ENCODE measurements around the gene UTF1.
"Not testable (repeated sequence)": the region's sequence is repeated elsewhere in the genome, so short reads cannot be mapped to it uniquely, and the experiment has no call there.

The UTF1 gene

DNA sequence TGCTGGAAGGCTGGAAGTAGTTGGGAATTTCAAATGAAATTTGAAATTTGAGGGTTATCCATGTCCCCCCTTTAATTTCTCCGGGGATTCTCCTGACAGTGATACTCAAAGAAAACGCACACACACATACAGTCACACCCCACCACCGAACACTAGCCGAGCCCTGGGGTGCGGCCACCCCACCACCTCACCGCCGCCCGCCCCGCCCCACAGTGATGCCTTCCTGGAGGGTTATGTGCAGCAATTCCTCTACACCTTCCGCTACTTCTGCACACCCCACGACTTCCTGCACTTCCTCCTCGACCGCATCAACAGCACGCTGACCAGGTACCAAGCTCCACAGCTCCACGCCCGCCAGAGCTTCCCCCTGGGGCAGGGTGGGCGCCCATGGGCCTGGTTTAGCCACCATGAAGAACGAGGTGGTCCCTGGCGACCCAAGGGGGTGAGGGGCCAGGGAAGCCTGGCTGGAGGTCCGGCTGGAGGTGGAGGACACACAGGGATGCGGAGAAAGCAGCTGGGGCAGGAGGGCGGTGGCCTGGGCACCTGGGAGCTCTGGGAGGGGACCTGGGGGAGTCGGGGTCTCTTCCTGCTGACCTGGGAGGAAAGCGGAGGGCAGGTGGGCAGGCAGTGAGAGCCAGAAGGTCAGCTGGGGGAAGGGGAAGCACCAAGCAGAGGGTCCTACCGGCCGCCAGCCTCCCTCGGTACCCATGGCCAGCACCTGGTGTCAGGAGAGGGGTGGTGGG is 19.4 kb upstream of the UTF1 start:
- DNase-seq: no peak

DNA sequence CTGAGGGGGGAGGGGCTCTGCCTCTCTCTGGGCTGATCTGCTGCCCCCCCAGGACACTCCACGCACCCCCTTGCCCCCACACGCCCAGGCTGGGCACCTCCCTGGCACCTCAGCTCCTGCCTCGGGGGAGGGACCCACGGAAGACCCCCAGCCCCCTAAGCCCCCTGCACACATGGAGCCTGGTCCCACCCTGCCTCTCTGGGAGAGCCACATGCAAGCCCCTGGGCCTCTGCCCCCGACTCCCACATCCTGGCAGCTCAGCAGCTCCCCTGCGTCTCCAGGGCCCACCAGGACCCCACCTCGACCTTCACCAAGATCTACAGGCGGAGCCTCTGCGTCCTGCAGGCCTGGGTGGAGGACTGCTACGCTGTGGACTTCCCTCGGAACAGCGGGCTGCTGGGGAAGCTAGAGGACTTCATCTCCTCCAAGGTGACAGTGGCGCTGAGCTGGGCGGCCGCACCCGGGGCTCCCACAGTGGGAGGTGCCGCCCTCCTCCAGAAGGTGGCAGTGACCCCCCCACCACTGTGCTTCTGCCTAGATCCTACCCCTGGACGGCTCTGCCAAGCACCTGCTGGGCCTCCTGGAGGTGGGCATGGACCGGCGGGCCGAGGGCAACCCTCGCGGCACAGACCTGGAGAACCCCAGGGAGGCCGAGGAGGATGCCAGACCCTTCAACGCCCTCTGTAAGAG is 18.7 kb upstream of the UTF1 start:
- DNase-seq: no peak

DNA sequence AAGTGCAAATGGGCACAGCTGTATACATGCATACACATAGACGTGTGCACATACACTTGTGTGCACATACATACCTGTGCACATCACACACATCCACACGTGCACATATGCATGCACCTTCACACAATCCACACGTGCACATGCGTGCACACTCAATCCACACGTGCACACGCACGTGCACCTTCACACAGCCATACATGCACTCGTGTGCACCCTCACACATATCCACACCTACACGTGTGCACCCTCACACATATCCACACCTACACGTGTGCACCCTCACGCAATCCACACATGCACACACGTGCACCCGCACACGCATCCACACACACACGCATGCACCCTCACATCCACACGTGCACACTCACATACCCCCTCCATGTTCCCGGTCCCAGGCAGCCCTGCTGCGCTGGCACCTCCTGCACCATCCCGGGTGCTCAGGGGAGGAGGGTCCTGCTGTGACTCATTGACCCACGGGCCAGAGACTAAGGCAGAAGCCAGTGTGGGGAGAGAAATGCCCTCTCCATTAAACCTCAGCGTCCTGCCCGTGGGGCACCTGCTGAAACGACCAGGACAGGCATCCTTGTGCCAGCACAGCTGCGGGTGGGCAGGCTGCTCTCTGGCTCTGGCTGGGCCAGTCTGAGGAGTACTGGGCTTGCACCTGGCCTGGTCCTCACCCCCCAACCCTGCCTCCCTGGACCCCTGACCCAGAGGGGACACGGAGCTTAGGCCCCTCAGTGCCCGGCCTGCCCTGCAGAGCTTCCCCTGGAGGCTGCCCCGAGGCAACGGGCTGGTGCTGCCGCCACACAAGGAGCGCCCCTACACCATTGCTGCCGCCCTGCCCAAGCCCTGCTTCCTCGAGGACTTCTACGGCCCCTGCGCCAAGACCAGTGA is 17.8 kb upstream of the UTF1 start:
- no peak for DNase-seq

DNA sequence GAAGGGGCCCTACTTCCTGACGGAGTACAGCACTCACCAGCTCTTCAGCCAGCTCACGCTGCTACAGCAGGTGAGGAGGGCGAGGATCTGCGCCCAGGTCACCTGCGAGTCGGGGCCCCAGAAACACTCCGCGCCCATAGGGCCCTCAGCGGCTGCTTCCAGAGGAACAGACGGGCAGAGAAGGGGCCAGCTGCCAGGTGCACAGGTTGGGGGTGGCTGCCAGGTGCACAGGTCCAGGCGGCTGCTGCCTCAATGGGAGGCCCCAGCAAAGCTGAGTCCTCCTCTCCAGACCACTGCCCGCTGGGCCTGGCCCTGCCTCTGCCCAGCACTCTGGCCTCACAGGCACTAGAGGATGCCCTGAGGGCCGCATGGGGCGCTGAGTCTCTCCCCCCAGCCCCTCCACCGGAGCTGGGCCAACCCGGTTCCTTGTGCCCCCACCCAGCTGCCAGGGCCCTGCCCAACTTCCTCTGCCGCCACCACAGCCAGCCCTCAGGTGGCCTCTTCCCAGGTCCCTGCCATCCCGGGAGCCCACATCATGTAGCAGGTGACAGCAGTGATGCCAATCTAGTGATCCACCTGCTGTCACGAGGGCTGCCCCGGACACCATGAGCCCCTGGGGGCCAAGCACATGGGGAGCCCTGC is 17.0 kb upstream of the UTF1 start:
- no peak for DNase-seq

DNA sequence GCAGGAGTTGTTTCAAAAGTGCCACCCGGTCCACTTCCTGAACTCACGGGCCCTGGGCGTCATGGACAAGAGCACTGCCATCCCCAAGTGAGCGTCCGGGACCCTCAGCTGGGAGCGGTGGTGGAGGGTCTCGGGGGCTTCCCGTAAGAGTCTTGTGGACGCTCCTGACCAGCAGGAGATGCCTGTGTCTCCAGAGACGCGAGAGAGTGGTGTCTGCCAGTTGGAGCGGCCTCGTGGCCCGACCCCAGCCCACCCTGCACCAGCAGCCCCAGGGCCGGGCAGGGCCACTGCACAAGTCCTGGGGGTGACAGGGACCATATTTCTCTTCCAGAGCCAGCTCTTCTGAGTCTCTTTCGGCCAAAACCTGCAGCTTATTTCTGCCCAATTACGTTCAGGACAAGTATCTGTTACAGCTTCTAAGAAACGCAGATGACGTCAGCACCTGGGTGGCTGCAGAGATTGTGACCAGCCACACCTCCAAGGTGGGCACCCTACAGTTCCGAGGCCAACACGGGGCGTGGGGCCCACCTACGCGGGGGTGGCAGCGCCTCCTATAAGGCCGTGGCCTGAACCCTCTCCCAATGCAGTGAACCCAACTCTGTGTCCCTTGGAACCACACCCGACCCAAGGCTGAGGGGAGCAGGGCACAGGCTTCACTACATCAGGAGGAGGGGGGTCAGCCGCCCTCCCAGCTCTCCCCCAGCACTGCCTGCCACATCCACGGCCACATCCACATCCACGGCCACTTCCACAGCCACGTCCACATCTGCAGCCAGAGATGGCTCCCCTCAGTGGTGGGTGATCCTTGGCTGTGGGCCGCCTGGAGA is 16.2 kb upstream of the UTF1 start:
- no peak for DNase-seq

DNA sequence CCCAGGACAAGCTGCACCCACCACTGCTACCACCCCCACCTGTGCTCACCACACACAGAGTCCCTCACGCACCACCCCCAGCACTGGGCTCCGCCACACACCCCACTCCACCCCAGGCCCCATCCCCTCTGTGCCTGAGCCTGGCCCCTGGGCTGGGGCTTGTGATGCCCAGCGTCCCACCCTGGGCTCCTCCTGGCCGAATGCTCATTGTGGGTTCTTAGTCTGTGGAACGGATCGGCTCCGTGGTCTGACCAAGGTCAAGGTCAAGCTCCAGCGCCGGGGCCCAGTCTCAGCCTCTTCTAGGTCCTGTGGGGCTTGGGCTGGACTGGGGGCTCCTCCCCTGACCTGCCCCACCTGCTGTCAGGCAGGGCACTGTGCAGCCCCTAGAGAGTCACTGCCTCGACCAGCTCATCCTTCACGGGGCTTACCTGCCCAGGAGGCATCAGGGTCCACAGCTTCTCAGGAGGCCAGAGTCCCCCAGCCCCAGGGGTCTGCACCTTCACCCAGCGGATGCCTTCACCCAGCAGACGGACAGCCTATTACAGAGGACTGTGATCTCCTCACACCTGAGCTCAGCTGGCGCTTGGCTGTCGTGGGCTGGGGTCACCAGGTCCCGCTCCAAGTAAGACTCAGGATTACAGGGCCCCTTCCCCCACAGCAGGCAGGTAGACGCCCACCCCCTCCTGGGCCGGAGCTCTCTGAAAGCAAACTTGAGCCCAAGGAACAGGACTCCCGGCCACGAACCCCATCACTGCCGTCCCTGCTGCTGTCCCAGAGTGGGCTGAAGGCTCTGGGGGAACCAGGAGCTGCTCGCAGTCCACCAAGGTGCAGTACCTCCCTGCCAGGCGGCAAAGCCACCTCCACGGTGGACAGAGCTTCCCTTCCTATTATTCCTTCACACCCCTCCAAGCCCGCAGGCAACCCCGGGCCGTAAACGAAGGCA is 15.3 kb upstream of the UTF1 start:
- DNase-seq: no peak

DNA sequence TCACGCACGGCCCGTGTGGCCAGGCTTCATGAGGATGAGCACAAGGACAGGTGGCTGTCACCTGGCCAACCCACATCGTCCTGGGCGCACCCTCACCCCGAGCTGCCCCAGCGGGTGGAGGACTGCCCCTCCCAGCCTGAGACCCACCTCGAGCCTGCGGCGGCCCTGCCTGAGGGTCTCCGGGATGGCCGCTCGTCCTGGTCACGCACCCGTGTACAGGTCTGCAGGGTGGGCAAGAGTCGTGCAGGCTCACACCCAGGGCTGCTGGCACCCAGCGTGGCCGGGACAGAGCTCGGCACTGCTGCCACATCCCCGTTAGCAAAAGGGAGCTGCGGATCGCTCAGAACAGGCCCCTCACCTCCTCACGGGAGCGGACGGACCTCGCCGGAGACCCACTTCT is 14.4 kb upstream of the UTF1 start:
- no peak for DNase-seq

DNA sequence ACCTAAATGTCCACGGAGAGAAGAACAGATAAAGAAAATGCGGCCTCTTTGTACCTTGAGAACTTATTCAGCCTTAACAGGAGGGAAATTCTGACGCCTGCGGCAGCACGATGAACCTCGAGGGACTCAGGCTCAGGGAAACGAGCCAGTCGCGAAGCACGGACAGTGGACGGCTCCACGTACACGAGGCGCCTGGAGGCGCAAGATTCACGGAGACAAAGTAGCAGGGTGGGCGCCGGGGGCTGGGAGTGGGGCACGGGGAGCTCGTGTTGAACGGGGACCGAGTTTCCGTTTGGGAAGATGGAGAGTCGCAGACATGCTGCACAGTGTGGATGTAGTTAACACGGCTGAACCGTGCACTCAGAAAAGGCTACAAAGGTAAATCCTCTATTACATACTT is 13.2 kb upstream of the UTF1 start:
- no peak for DNase-seq

DNA sequence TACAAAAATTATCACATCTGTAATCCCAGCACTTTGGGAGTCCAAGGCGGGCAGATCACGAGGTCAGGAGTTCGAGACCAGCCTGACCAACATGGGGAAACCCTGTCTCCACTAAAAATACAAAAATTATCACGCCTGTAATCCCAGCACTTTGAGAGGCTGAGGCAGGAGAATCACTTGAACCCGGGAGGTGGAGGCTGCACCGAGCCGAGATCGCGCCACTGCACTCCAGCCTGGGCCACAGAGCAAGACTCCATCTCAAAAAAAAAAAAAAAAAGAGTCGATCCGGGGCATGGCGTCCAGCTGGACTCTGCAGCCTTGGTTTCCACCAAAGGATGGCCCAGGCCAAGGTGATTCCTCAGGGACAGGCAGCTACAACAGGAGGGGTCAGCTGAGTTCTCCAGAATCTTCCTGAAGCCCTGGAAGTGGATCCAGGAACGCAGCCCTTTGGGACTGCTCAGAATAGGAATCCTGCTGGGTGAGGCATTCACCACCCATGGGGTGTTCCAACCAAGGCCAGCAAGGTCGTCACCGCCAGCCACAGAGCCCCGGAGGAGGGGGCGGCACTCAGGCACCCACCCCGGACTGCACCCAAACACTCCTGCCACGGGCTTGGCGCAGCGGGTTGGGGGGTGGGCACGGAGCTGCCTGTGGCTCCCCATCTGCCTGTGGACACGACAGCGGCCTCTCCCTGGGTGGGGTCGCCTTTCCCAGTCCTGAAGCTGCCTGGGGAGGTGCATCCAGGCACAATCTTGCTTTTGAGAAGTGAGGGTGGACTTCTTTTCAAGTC is 12.0 kb upstream of the UTF1 start:
- no peak for DNase-seq

DNA sequence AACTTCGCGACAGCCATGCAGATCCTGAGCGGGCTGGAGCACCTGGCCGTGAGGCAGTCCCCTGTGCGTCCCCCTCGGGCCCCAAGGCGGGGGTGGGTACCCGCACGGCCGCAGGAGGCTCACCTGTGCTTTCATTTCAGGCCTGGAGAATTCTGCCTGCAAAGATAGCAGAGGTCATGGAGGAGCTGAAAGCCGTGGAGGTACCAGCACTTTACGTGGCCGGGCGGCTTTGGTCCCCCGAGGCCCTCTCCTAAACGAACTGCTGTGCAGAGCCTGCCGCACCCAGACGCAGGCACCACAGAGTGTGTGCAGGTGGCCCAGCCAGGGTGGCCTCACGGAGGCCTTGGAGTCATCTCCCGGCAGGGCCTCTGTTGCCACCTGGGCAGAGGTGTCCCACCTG is 11.1 kb upstream of the UTF1 start:
- DNase-seq: no peak

DNA sequence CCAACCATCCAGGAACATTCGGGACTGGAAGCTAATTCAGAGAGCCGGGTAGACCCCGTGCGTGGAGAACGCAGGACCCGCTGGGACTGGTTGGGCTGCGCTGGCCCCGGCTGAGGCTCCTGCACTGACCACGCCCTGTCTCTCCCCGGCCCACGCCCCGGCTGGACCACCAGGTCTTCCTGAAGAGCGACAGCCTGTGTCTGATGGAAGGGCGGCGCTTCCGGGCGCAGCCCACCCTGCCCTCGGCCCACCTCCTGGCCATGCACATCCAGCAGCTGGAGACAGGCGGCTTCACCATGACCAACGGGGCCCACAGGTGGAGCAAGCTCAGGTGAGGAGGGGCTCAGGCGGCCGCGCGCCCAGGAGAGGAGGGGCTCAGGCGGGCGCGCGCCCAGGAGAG is 10.2 kb upstream of the UTF1 start:
- no peak for DNase-seq

DNA sequence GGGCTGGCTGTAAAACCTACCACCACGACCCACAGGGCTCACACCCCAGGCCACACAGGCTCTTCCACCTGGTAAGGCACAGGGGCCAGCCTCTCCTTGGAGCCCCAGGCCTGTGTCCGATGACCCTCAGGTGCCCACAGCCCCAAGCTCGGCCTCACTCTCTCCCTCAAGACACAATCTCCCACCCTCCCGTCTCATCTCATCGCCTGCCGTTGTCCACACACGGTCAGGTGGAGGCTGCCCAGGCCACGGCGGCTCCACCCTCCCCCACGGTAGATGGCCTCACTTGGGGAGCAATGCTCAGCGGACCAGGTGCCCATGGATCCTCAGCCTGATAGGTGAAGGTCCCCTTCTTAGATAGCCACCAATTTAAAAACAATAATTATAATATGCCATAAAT is 8.7 kb upstream of the UTF1 start:
- no peak for DNase-seq

DNA sequence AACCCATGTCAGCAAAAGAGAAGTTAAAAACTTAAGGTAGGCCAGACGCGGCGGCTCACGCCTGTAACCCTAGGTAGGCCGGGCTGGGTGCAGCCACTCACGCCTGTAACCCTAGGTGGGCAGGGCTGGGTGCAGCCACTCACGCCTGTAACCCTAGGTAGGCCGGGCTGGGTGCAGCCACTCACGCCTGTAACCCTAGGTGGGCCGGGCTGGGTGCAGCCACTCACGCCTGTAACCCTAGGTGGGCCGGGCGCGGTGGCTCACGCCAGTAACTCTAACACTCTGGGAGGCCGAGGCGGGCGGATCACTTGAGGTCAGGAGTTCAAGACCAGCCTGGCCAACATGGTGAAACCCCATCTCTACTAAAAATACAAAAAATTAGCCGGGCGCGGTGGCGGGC is 8.3 kb upstream of the UTF1 start:
- not testable (repeated sequence) for DNase-seq

DNA sequence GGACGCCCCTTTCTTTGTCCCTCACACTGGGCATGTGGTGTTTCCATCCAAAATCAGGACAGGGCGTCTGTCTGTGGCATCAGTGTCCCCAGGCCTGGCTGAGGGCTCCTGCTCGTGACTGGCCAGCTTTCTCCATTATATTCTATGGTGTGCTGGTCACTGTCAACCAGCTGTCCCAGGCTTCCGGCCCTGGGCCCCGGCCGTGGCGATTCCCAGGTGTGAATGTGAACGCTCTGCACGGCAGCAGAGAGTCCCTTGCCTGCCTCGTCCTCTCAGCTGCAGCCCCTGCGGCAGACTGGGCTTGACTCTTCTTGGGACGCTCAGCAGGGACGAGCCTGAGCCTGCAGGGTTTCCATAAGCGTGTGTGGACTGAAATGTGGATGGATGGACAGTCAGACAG is 5.9 kb upstream of the UTF1 start:
- no peak for DNase-seq

DNA sequence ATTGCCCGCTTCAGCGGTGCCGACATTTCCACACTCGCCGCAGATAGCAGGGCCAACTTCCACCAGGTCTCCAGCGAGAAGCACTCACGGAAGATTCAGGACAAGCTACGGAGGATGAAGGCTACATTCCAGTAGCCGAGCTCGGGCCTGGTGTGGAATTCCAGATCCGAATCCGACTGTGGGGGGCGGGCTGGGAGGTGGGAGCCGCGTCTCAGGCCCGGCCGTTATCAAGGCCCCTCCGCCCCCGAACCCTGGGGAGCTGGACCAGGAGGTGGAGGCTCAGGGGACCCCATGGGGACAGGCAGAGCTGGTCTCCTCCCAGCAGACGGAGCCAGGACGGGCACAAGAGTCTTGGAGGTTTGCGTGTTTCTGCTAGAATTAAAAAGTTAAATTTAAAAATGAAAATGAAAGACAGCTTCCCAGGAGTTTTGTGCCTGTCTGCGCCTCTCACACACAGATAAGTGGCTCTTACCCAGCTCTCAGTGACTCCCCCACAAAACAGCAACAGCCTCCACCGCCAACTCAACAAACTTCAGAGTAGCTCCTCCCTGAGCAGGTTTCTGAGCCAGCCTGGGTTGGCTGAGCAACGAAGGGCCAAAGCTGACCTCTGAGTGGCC is 5.2 kb upstream of the UTF1 start:
- DNase-seq: no peak

DNA sequence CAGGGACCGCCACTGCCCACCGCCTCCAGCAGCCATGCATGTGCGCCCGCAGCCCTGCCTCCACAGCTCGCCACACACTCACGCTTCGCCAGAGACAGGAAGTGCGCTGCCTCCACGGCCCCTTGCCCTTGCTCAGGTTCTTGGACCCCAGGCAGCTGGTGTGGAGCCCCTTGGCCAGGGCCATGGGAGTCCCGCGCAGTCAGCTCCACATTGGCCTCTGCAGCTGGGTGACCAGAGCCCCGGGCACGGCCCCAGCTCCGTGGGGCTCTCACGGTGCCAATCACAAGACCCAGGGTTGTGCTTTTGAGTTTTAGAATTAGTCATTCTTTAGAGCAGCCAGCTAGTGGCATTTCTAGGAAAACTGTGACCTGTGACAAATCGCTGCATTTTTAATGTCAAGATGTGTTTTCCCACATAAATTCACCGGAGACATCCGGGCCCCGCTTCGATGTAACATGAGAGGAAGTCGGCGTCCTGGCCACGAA is 4.3 kb upstream of the UTF1 start:
- no peak for DNase-seq

DNA sequence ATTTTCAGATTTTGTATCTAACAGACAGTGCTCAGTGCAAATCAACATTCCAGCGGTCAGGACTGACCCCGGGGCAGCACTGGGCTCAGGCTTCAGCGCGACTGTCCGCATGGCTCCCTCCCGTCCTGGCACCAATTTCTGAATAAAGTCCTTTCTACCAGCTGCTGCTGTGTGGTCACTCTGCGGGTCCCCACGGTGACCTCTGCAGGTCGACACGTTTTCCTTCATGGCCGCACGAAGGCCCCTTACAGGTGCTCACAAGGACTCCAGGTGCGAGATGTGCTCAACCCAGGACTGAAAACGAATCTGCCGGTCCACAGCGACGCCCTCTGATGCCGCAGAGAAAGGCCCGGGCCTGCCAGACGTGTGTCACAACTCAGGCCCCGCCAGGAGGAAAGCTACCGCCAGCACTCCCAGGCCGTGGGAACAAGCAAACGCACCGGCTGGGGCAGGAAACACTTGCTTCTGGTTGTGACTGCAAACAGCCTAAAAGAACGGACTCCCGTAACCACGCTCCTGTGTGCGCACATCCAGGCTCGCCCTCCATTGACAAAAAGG is 3.7 kb upstream of the UTF1 start:
- no peak for DNase-seq

DNA sequence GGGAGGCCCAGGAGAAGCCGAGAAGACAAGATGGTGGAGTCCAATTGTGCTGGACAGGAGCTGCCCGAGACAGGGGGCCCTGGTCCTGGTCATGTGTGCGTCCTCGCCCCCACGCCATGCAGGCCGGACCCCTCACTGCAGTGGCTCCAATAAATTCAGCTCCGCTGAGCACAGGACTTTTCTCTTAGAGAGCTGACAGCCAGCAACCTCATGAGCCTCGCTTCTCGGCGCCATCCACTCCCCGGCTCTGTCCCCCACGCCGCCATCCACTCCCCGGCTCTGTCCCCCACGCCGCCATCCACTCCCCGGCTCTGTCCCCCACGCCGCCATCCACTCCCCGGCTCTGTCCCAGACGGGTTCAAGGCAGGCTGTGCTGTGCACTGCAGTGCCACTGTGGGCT is 2.8 kb upstream of the UTF1 start:
- no peak for DNase-seq
